Fibroblast of upper back skin (primary cell): Measurements from ENCODE around the gene CTSW.

Experiments used
- DNase-seq: peaks from one replicate; pipeline ENCODE4 v3.0.0-alpha.2; 2013

CTSW gene

DNA sequence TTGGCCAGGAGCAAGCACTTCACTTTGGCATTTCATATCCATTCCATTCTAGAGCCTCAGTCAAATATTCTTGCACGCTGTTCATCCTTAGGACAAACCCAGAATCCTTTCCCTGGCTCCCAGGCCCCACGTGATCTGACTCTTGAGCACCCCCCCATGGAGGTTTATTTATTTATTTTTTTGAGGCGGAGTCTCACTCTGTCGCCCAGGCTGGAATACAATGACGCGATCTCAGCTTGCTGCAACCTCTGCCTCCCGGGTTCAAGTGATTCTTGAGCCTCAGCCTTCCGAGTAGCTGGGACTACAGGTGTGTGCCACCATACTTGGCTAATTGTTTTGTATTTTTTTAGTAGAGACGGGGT, 52.9 kb downstream of the CTSW start:
- DNase-seq: no peak
